DMS53 (cell line): ENCODE data around the gene BSND.

Source experiments
- DNase-seq: peaks from one replicate; lab custom pipeline; 2025; lab: John Stamatoyannopoulos, UW

Gene BSND

GRCh38 chr1:54991939-54992338, 6.8 kb upstream of the BSND start:
- peak; percentile 39 for DNase-seq

- DNase-seq, result peak; percentile 45
Observed at GRCh38 chr1:54993140-54993539, 5.6 kb upstream of the BSND start.

GRCh38 chr1:54994355-54994990, 4.3 kb upstream of the BSND start:
- peak; percentile 59 for DNase-seq

DNA sequence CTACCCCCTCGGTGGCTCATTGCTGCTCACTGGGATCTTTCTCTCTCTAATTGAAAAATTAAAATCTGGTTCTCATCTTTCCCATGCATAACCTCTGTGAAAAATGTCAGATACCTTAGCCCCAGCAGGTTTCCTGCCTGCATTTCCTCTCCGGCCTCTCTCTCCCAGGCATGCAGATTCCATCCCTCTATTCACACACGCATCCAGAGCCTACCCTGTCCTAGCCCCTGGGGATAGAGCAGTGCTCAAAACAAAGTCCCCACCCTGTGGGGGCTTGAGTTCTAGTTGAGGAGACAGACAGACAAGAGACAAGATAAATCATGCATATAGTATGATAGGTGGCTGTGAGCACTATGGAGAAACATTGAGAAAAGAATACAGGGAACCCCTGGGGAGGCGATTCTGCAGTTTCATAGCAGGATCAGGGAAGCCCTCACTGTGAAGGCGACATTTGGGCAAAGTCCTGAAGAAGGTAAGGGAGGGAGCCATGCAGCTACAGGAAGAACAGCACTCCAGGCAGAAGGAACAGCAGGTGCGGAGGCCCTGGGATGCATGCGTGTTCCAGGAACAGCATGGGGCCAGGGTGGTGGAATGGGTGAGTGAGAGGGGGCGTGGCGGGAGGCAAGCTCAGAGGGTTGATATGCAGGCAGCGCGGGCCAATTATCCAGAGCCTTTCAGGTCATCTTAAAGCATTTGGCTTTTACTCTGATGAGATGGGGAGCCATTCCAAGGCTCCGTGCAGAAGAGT, 3.5 kb upstream of the BSND start:
- DNase-seq, result peak; percentile 80

GRCh38 chr1:54995835-54996234, 2.9 kb upstream of the BSND start:
- DNase-seq, result peak; percentile 57

GRCh38 chr1:54996359-54996868, 2.3 kb upstream of the BSND start:
- DNase-seq, result peak; percentile 96

- DNase-seq, result peak; percentile 76
Observed at GRCh38 chr1:54996869-54997710, 1.6 kb upstream of the BSND start.

DNA sequence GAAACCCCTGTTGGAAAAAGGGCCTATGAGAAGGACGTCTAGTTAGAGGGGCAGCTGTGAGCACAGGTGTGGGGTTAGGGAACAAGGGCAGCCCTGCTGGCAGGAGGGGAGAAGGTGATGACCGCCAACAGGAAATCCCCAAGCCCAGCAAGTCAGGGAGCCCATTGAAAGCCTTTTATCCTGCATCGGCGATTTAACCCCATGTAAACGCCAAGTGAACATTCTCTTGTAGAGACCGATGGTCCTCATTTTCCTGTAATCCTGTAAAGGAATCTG, 1.1 kb upstream of the BSND start:
- DNase-seq, result no peak

- DNase-seq, result no peak
Observed at GRCh38 chr1:54998100-54998499, 633 bp upstream of the BSND start.

GRCh38 chr1:55000110-55001085, 1.7 kb downstream of the BSND start:
- no peak for DNase-seq

- DNase-seq, result no peak
Observed at GRCh38 chr1:55001311-55001710, 2.6 kb downstream of the BSND start.

DNA sequence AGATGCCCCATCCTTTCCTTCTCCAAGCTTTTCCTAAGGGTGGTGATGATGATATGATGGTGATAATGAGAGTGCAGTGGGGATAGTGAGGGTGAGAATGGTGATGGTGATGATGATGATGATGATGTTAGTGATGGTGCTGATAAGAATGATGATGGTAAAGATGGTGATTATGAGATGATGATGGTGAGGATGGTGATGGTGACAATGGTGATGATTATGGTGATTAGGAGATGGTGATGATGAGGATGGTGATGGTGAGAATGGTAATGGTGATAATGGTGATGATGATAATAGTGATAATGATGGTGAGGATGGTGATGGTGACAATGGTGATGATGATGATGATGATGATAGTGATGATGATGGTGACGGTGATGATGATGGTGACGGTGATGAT, 4.0 kb downstream of the BSND start:
- DNase-seq, result no peak

- DNase-seq, result peak; percentile 40
Observed at GRCh38 chr1:55005351-55006140, 6.8 kb downstream of the BSND start.

- DNase-seq, result no peak
Observed at GRCh38 chr1:55006931-55007330, 8.2 kb downstream of the BSND start.

- no peak for DNase-seq
Observed at GRCh38 chr1:55007625-55008024, 8.9 kb downstream of the BSND start.

DNA sequence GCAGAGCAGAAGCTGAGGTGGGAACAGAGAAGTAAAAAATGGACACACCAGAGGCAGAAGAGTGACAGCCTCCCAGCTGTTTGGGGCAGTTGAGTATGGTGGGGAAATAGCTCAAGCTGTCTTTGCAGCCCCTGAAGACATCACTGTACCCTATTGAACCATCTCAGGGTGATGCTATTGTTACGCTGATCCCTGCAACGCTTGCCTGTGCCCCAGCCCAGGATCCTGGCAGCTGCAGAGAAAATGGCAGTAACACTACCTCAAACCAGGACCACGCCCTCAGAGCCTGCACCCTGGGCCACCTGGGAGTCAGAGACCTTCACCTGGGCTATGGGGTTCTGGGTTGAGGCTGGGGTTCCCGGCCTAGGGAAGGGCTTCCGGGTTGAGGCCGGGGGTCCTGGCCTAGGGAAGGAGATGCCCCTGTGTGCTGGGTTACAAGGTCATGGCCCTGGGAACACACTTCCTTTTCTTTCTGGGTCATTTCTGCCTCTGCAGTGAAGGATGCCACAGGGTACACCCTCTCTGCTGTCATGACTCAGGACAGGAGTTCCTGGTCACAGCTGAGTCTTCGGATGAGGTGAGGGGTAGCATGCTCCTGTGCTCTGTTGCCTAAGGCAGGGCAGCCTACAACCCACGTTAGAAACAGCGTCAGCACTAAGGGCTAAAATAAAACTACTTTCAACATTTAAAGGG, 11.6 kb downstream of the BSND start:
- no peak for DNase-seq

- no peak for DNase-seq
Observed at GRCh38 chr1:55010887-55011217, 12.1 kb downstream of the BSND start.

DNA sequence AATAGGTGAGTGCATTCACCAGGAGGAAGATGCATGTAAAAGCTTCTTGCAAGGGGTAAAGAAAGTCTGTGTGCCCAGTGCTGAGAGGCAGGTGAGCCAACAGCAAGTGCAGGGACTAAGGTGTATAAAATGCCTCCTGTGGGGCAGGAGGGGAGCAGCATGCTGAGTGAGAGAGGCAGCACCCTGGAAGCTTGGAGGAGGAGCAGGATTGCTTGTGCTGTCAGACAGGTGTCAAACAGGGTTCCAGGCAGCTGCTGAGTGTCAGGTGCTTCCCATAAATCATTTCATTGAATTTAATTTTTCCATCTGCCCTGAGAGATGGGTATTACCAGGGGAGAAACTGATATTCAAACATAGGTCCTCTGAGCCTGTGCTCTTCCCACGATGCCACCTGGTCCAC, 13.9 kb downstream of the BSND start:
- peak; percentile 87 for DNase-seq

DNA sequence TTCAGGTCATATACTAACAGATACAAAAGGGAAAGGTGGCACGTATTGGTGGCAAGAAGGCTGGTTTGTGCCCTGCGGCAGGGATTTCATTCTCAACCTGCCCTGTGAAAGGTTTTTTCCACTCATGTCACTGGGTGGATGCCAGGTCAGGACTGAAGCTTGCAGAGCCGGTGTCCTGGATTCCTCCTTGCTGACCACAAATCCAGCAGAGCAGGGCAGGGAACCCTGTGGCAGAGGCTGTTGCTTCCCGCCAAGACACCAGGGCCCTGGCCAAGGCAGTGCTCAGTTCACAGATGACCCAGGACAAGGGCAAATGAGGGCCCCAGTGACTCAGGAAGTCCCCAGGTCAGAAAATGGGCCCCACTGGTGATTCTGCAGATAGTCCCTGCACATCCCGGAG, 16.4 kb downstream of the BSND start:
- no peak for DNase-seq
